HG03196 (cell line): ENCODE results near the gene RAF1.
"Not testable (repeated sequence)": the region's sequence is repeated elsewhere in the genome, so short reads cannot be mapped to it uniquely, and the experiment has no call there.

Experiments used
- ATAC-seq: cut with Tn5 transposase; IDR thresholded peaks from one replicate; pipeline ENCODE4 v1.9.1; 2021; ENCODE audit not compliant: unreplicated experiment

RAF1 gene

DNA sequence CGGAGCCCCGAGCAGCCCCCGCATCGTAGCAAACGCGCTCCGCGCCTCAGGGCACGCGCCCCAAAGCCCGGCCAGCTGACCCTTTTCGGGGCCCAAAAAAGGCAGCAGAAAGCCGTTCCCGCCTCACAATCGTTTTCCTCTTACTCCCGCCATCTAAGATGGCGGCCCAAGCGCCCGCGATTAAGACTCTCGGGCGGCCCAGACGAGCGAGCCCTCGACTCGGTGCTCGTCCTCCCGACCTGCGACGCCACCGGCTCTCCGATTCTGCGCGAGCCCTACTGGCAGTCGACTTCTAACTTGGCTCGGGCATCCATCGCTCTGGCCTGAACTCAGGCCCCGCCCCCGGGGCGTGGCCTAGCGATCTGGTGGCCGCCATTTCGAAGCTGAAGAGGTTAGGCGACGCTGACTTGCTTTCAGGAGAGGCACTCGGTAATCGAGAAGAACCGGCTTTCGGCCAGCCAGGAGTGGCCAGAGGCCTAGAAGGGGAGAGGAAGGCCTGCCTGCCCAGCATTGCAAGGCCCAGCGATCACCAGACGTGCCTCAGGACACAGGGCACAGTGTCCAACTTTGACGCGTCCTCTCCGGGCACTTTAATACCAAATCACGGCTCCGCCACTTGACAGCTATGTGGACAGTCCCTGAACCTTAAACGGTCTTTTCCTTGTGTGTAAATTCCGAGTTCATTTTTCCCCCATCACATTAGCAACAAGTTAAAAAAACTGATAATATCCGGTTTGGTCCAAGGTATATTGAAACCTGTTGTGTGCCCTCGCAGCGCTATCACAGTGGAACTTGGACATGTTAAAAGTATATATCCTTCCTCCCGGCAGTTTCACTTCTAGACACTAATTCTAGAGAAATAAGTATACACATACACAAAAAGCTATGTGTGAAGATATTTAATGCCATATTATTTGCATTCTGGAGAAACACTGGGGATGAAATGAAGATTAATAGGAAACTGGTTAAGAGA is at the start of gene RAF1:
Gene RAF1, minus strand, starts transcription at position 182 of the 973 bp plus-strand sequence. CDS start 45,396 bp downstream, outside the sequence.
- ATAC-seq: peak; percentile 95

DNA sequence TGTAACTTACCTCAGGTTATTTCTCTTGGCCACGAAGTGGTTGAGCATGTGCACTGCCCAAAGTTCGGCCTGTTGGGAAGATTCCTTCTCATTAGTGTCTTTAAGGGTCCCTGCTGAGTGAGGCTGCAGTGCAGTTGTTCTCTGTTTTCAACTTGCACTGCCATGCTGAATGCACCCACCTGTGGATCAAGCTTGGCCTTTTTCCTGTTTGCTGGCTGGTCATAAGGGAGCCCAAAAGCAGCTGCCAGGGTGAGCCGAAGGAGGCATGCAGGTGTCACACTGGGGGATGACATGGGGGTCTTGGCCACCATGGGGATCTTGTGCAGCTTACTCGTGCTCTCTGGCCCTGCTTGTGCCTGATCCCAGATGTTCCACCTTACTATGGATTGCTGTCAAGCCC is 46.1 kb upstream of the RAF1 start:
- ATAC-seq: no peak

DNA sequence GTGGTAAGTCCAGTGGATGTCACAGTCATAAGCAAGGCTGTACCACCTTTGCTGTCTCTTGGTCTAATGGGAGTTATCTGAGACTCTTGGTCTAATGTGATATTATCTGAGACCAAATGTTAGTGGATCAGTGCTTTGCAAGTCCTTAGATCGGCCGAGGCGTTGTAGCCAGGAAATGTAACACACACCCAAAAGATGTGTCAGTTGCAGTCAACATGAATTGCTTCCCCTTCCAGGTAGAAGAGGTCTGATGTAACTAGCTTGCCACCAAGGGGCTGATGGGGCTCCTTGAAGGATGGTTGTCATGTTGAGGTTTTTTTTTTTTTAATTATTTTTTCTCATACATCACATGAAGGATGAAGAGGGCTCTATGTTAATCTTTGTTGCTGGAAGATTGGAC is 45.4 kb upstream of the RAF1 start:
- ATAC-seq: no peak

DNA sequence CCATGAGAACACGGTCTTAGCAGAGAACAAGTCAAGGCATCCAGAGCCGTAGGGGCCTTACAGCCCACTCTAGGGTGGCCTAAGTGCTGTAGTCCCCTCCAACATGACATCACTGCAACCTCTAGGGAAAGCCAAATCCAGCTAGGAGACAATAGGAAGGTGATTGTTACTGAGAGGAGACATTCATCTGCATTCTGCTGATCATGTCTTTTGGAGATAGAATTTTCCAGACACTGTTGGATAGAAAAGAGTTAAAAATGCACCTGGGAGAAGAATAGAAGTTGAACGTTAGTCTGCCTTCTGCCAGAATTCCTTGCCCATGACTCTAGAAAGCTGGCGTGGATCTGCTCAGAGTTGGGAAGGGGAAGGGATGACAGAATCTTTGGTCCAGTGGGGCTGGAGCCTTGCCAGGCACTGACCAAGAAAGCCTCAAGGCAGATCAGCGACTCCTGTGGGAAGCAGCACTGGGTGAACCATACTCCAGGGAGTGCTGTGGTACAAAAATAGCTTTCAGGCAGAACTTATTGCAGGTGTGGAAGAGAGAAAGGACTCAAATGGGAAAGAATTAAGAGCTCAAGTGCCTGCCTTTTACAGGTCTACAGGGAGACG is 44.8 kb upstream of the RAF1 start:
- no peak for ATAC-seq

DNA sequence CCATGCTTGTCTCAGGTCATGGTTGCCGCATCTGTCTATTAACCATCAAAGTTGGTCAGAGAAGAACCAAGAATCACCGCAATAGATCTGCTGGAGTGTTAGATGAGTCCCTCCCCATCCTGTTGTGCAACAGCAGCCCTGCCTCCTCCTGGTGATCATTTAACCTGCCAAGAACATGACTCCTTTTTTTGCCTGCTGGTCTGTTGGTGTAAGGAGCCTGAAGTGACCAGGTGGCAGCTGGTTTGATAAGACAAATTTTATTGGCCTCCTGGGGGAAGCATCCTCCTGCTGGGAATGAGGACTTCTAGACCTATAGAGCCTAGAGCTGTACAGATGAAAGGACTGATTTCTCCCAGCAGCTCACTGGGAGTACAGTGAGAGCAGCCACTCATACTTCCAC is 43.5 kb upstream of the RAF1 start:
- ATAC-seq: no peak

DNA sequence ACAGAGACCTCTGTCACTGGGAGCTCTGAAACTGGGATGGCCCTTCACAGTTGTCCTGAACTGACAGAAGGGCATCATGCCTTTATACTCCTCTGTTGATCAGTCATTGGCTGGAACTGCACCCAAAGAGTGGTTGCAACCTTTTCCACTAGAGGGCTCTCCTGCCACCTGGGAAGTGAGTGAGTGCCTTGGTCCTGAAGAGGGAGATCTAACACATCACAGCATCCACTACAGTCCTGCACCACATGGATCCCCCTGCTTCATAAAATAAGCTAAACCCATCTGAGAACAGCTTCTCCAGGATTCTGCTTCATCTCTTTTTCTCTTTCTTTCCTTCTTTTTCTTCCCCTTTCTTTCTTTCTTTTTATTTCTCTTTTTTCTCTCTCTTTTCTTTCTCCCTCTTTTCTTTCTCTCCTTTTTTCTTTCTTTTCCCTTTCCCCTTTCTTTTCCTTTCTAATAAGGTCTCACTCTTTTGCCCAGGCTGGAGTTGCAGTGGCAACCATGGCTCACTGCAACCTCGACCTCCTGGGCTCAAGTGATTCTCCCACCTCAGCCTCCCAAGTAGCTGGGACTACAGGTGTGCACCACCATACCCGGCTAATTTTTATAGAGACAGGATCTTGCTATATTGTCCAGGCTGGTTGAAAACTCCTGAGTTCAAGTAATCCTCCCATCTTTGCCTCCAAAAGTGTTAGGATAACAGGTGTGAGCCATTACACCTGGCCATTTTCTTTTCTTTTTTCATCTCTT is 42.8 kb upstream of the RAF1 start:
- peak; percentile 87 for ATAC-seq

DNA sequence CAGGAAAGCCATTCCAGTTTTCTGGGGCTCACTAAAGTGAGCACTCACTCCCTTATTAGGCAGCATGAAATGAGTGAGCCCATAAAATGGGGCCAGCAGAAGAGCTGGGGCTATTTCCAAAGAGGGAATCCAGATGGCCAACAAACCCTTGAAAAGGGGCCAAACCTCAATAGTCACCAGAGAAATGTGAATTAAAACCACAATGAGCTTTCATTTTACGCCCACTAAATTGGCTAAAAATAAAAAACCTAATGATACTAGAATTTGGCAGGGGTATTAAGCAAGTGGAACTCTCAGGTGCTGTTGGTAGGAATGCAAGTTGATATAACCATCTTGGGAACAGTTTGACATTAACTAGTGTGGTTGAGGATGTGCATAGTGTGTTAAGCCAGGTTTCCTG is 42.1 kb upstream of the RAF1 start:
- ATAC-seq: no peak

DNA sequence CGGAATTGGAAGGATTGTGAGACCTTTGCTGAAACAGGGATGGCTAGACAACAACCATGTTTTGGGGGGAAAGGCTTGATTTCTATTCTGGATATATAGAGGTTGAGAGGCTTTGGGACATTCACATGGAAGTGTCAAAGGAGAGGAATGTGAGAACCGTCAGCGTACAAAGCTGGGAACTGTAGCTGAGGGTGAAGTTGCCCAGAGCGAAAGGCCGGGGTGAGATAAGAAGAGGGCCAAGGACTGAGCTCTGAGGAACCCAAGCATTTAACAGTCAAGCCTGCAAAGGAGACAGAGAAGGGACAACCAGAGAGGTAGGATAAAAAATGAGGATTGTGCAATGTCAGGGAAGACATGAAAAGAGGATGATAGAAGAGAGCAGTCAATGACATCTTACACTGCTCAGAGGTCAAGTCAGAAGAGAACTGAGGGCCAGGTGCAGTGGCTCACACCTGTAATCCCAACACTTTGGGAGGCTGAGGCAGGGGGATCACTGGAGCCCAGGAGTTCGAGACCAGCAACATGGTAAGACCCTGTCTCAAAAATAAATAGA is 41.5 kb upstream of the RAF1 start:
- no peak for ATAC-seq

DNA sequence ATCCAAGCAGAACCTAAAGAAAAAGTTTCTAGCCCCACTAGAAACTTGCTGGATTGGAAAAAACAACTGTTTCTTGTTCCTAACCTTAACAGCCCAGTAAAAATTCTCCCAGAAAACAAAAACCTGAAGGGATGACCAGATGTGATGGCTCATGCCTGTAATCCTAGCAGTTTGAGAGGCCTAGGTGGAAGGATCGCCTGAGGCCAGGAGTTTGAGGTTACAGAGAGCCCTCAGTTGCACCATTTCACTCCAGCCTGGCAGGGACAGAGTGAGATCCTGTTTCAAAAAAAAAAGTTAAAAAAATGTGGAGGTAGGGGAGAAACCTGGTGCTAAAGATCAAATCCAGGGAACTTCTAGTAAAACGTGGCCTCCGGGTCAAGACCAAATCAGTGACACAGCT is 38.6 kb upstream of the RAF1 start:
- ATAC-seq: no peak

DNA sequence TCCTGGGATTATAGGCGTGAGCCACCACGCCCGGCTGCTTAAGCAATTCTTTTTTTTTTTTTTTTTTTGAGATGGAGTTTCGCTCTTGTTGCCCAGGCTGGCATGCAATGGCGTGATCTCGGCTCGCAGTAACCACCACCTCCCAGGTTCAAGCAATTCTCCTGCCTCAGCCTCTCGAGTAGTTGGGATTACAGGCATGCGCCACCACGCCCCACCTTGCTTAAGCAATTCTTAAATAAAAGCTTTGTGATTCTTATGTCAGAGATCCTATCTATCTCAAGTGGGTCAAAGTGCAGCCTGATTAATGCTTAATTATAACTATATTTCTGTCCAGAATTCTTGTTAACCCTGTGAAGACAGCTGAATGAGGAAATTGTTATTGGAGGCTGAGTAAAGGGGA is 37.7 kb upstream of the RAF1 start:
- not testable (repeated sequence) for ATAC-seq

DNA sequence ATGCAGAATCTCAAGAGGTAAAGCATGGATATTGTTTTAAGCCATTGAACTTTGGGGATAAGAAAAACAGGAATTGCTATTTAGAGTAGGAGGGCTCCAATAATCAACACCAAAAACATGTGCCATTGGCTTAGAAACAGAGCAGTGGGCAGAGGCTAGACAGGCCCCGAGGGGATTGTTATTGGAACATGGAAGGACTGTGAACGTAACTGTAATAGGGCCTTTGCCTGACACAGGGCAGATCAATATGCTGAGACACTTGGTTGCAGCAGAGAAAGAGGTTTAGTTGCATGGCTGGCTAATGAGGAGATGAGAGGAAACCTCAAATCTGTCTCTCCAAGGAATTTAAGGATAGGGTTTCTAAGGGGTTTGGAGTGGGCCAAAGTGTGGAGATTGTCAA is 36.9 kb upstream of the RAF1 start:
- ATAC-seq: no peak

DNA sequence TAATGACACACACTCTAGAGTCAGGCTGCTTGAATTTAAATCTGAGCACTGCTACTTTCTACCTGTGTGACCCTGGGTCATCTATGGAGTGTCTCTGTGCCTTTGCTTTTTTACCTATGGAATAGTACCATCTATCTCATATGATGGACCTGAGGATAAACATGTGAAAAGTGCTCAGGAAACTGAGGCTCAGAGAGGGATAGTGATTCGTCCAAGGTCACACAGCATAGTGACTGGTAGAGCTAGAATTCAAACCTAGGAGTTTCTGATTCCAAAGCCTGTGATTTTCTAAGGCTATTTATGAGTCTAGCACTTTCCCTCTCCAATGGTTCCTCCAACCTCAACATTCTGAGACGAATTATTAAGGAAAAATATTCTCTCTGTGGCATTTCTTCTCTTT is 32.0 kb upstream of the RAF1 start:
- ATAC-seq: no peak

DNA sequence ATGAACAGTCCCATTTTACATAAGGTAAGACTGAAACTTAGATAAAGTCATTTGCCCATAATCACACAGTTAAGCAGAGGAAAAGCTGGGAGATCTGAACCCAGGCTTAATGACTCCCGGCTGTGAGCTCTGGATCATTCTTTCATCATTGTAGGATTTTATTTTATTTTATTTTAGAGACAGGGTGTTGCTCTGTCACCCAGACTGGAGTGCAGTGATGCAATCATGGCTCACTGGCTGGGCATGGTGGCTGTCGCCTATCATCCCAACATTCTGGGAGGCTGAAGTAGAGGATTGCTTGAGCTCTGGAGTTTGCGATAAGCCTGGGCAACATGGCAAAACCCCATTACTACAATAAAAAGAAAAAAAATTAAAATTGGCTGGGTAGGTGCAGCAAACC is 31.2 kb upstream of the RAF1 start:
- no peak for ATAC-seq

DNA sequence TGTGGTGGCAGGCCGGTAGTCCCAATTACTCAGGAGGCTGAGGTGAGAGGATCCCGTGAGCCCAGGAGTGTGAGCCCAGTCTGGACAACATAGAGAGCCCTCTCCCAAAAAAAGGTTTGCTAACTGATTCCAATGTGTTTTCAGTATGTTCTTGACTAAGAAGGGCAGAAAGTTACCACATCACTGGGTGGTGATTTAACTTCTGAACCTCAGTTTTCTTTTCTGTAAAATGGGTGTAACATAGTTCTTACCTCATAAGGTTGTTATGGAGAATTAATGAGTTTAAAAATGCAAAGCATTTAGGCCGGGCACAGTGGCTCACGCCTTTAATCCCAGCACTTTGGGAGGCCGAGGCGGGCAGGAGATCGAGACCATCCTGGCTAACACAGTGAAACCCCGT is 28.5 kb upstream of the RAF1 start:
- no peak for ATAC-seq

DNA sequence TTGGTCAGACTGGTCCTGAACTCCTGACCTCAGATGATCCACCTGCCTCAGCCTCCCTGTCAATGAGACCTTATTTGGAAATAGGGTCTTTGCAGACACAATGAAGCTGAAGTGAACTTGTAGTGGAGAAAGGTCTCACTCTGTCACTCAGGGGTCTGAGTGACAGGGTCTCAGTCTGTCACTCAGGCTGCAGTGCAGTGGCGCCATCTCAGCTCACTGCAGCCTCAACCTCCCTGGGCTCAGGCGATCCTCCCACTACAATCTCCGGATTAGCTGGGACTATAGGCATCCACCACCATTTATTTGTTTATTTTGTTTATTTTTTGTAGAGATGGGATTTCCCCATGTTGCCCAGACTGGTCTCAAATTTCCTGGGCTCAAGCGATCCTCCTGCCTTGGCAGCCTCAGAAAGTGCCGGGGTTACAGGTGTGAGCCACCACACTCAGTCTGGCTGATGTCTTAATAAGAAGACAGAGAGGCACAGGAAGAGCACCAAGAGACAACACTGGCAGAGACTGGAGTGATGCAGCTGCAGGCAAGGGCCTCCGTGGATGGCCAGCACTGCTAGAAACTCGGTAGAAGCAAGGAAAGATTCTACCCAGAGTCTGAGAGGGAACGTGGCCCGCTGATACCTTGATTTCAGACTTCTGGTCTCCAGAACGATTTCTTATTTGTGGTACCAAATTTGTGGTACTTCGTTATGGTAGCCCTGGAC is 26.2 kb upstream of the RAF1 start:
- no peak for ATAC-seq

DNA sequence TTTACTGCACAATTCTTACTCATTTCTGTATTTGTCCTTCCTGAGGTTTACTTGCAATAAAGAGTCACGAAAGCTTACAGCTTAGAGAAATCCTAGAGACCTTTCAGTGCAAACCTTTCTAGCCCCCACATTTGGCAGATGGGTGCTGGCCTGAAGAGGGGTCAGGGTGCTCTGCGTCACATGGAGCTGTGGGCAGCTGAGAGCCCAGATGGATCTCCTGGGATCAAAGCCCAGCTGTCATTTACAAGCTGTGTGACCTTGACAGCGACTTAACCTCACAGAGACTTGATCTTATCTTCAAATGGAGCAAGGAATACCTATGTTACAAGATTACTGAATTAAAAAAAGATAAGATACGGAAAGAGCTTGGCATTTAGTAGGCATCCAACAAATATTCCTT is 24.0 kb upstream of the RAF1 start:
- no peak for ATAC-seq

DNA sequence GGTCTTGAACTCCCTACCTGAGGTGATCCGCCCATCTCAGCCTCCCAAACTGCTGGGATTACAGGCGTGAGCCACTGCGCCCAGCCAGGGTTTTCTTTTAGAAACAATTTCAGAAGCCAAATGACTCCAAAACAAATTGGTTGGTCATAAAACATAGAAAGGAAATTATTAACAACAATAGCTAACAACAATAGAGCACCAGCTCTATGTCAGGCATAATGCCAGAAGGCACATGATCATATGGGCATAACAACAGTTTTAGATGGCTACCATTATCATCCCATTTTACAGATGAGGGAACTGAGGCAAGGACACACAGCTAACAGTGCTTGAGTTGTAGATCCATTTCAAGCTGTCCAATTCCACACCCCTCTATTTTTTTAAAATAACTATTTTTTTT is 22.2 kb upstream of the RAF1 start:
- ATAC-seq: no peak

DNA sequence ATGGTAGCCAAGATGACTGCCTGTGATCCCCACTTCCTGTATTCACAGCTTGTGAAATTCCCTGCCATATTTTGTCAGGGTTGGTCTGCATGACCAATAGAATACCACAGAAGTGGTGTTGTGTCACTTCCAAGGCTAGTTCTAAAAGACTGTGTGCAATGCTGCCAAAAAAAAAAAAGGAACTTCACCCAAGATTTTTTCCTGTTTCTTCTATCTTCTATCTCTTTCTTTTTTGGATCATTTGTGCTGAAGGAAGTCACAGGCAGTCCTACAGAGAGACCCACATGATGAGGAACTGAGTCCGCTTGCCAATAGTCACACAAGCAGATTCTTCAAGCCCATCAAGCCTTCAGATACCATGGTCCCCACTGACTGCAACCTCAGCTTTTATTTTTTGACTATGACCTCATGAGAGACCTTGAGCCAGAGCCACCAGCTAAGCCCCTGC is 18.1 kb upstream of the RAF1 start:
- no peak for ATAC-seq

DNA sequence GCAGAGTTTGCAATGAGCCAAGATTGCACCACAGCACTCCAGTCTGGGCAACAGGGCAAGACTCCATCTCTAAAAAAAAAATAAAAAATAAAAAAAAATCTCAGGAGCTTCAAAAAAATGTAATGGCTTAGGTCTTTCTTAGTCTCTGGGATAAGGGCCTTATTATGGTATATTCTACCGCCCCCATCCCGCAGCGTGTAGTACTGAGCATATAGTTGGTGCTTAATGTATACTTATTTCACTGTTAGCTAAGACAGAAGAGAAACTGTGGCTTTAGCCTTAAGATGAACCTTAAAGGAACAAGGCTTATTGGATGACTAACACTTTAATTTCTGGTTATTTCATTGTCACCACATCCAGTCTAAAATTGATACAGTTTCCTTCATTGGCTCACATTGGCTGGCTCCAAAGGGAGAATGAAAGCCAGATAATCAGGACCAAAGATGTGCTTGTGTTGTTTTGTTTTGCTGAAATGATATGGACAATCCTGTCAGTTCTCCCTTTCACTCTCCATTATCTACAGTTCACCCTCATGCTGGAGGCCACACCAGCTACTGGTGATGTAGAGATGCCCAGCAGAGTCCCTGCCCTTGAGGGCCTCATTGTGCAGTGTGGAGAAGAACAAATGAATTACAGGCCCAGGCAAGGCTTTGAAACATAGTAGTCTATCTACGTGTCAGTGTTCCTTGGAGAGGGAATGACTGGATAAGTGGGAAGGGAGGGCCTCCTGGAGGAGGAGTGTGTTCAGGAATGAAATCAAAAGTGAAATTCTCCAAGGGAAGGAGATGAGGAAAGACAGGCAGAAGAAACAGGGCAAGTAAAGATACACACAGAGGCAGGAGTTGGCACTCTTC is 17.4 kb upstream of the RAF1 start:
- ATAC-seq: no peak

DNA sequence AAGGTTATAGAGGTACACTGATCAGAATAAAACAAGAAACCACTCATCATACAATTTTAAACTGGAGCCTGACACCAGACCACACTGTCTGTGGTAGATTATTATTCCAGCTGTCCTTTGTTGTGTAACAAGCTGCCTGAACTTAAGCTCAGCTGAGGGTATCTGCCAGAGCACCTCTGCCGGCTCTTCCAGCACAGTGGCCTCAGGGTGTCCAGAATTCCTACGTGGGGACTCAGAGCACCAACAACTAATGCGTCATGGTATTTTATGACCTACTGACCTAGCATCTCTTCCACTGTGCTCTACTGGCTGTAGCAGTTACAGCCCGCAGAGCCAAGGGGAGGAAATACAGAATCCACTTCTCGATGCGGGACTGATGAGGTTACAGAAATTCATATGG is 15.6 kb upstream of the RAF1 start:
- ATAC-seq: no peak
